SK-N-MC (cell line): ENCODE measurements around the gene NAT14.

Source experiments
- EZH2 ChIP-seq: fragments of 200-600 bp; sonication (generic); IDR thresholded peaks from one replicate; pipeline ENCODE4 v1.6.1; 2017; ENCODE audit warnings: antibody characterized with exemption
- FOXP2 ChIP-seq: optimal IDR thresholded peaks from 2 replicates; pipeline ENCODE3; 2011; ENCODE audit warnings: mild to moderate bottlenecking, moderate library complexity; ENCODE audit not compliant: insufficient read depth; ENCODE audit errors: extremely low read length, control extremely low read depth
- POLR2AphosphoS5 ChIP-seq: IDR thresholded peaks from 2 replicates; pipeline ENCODE4 v1.6.1; 2012; ENCODE audit warnings: mild to moderate bottlenecking, low read depth, low read length, borderline replicate concordance

DNA sequence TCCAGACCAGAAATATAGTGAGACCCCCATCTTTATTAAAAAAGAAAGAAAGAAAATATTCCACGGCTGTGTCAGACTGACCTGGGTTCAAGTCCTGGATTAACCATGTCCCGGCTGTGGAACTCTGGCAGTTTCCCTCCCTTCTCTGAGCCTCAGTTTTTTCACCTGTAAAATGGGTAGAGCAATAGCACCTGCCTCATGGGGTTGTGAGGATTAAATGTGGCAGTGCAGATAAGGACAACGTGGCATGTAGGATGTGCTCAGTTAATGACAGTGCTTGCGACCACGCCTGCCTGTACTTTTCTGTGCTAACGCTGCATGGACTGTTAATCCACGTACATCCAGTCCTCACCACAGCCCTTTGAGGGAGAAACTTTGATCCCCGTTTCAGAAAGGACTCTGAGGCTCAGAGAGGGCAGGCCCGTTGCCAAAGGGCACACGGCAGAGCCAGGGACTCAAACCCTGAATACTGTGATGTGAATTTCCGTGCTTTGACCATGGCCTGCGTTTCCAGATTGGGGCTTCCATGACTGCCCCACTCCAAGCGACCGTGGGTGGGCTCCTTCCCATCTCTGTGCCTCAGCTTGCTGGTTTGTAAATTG lies 35.8 kb downstream of the NAT14 start:
- TF ChIP-seq EZH2 (no peak), POLR2AphosphoS5 (no peak), FOXP2 (no peak)
